Measurements from ENCODE around the gene FAM111A. TPM values are rescaled to one million over a fixed set of nuclear protein-coding genes. Genes with fewer than 3 reads are reported as not detected.

FAM111A gene
- total and polyA plus RNA-seq, 2 donors (not counting 3 experiments of a cell fraction or from before 2014, with no cell fraction given) = 20.1 to 57.4 TPM

- Histone ChIP-seq H3K4me2 (ENCODE audit: insufficient read depth, low read length) (no peak overlapping the region), H3K4me1 (ENCODE audit: control insufficient read depth, extremely low read depth, insufficient read depth, low read length) (no peaks in the 10 kb centered on the region), H3K27ac (ENCODE audit: insufficient read depth, low read depth, low read length) (no peak overlapping the region), H3K9me3 (replicated peaks; ENCODE audit: control insufficient read depth, insufficient read depth, low read length) (no peaks in the 10 kb centered on the region), H3K4me3 (replicated peaks in 1 of 3; ENCODE audit: insufficient read depth in 1 of 3, low read depth in 1 of 3, low read length in 3 of 3) (no peak overlapping the region), H3K36me3 (ENCODE audit: control insufficient read depth in 2 of 2, extremely low read depth in 1 of 2, insufficient read depth in 2 of 2, low read length in 2 of 2) (no peaks in the 10 kb centered on the region), H3K79me2 (ENCODE audit: control insufficient read depth, insufficient read depth, low read length) (no peaks in the 10 kb centered on the region), H2AFZ (ENCODE audit: low read depth, low read length) (no peak overlapping the region), H3K9me1 (replicated peaks; ENCODE audit: control insufficient read depth, extremely low read depth, insufficient read depth, low read length) (no peaks in the 10 kb centered on the region), H3K9ac (replicated peaks; ENCODE audit: extremely low read depth, insufficient read depth, low read length) (no peak overlapping the region), H3K27me3 (ENCODE audit: control insufficient read depth in 2 of 2, insufficient read depth in 2 of 2, low read length in 2 of 2) (no peaks in the 10 kb centered on the region), H4K20me1 (replicated peaks; ENCODE audit: control insufficient read depth, extremely low read depth, insufficient read depth, low read length) (no peaks in the 10 kb centered on the region)
- no peak for TF ChIP-seq GATA2 (IDR thresholded peaks at IDR 0.05; ENCODE audit: insufficient read depth, insufficient read length, low read depth, low read length)
- TF ChIP-seq, protein P1, sequence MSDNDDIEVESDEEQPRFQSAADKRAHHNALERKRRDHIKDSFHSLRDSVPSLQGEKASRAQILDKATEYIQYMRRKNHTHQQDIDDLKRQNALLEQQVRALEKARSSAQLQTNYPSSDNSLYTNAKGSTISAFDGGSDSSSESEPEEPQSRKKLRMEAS (IDR thresholded peaks at IDR 0.05; ENCODE audit: insufficient read depth, insufficient read length) = no peak
- no peak for TF ChIP-seq JUN (IDR thresholded peaks at IDR 0.05; ENCODE audit: borderline replicate concordance, insufficient read depth, insufficient read length, low read depth)
- TF ChIP-seq MYC (IDR thresholded peaks at IDR 0.05; ENCODE audit: low read depth, low read length) = no peak
- no peak for TF ChIP-seq FOS (IDR thresholded peaks at IDR 0.05; ENCODE audit: borderline replicate concordance, insufficient read depth, low read length)
- TF ChIP-seq POLR2AphosphoS5 (IDR thresholded peaks at IDR 0.05; ENCODE audit: insufficient read depth, low read depth, low read length) = no peak
- TF ChIP-seq, protein P2, sequence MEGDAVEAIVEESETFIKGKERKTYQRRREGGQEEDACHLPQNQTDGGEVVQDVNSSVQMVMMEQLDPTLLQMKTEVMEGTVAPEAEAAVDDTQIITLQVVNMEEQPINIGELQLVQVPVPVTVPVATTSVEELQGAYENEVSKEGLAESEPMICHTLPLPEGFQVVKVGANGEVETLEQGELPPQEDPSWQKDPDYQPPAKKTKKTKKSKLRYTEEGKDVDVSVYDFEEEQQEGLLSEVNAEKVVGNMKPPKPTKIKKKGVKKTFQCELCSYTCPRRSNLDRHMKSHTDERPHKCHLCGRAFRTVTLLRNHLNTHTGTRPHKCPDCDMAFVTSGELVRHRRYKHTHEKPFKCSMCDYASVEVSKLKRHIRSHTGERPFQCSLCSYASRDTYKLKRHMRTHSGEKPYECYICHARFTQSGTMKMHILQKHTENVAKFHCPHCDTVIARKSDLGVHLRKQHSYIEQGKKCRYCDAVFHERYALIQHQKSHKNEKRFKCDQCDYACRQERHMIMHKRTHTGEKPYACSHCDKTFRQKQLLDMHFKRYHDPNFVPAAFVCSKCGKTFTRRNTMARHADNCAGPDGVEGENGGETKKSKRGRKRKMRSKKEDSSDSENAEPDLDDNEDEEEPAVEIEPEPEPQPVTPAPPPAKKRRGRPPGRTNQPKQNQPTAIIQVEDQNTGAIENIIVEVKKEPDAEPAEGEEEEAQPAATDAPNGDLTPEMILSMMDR (IDR thresholded peaks at IDR 0.05; ENCODE audit: extremely low read depth in 1 of 2, insufficient read depth in 1 of 2, low read depth in 1 of 2, low read length in 2 of 2) = no peak
- no peak for TF ChIP-seq EZH2 (IDR thresholded peaks at IDR 0.05; ENCODE audit: borderline replicate concordance, low read depth, low read length, severe bottlenecking)
- CTCF ChIA-PET = interaction anchor here (1.2 kb wide), 1 partner anchor 21 kb away, joined by 4 read pairs; no protein-coding TSS in a partner anchor
- DNase-seq (ENCODE audit: low read depth, low spot score) = no peak
- intact Hi-C loops (cut with micrococcal nuclease) = no loop called here
- POLR2A ChIA-PET = no interaction called here
- no peak for FAIRE-seq
- dilution Hi-C loops (cut with MboI; ENCODE audit: extremely low pct_ligation_motif_present, low sequenced_read_pairs) = no loop called here
- no TSS peak for BruUV-seq (replicated peaks)
These were observed 28.3 kb upstream of the FAM111A start for GRCh38 chr11:59114344-59114743.

Data from endothelial cell of umbilical vein (primary cell).